ENCODE measurements around the gene LCP2. TPM values are rescaled to one million over a fixed set of nuclear protein-coding genes. Genes with fewer than 3 reads are reported as not detected.
A peak's percentile ranks its signal among the peaks of the same experiment; 100 is the strongest.

Gene LCP2
- total RNA-seq, 2 donors from 2014 or later, result 3.9 to 6.5 TPM

DNA sequence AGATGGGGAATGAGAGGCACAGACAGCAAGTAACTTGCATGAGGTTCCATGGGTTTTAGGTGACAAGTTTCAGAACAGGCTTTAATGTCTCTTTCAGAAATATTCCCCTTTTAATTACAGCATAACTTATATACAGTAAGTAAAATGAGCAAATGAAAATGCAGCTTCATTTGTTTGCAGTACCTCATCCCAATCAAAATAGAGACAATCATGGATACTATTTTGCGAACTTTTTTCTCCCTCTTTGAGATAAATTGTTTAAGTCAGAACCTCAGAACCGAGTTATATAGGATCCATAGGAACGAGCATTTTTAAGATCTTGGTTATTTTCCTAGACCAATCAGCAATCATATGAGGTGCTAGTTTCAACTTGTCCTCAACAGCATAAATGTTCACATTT, 3.5 kb downstream of the LCP2 start:
- TF ChIP-seq, protein P1, sequence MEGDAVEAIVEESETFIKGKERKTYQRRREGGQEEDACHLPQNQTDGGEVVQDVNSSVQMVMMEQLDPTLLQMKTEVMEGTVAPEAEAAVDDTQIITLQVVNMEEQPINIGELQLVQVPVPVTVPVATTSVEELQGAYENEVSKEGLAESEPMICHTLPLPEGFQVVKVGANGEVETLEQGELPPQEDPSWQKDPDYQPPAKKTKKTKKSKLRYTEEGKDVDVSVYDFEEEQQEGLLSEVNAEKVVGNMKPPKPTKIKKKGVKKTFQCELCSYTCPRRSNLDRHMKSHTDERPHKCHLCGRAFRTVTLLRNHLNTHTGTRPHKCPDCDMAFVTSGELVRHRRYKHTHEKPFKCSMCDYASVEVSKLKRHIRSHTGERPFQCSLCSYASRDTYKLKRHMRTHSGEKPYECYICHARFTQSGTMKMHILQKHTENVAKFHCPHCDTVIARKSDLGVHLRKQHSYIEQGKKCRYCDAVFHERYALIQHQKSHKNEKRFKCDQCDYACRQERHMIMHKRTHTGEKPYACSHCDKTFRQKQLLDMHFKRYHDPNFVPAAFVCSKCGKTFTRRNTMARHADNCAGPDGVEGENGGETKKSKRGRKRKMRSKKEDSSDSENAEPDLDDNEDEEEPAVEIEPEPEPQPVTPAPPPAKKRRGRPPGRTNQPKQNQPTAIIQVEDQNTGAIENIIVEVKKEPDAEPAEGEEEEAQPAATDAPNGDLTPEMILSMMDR (IDR thresholded peaks at IDR 0.05), result no peak
- no peak overlapping the region for H3K27ac ChIP-seq
- DNase-seq (ENCODE audit: low spot score), result no peak
- H3K4me1 ChIP-seq, result peaks cover 0 to 6% of the 10 kb centered on the region in 2 donors
- no peaks in the 10 kb centered on the region for H3K36me3 ChIP-seq
- no peak overlapping the region for H3K4me3 ChIP-seq
- H3K27me3 ChIP-seq, result no peaks in the 10 kb centered on the region
- no peaks in the 10 kb centered on the region for H3K9me3 ChIP-seq

DNA sequence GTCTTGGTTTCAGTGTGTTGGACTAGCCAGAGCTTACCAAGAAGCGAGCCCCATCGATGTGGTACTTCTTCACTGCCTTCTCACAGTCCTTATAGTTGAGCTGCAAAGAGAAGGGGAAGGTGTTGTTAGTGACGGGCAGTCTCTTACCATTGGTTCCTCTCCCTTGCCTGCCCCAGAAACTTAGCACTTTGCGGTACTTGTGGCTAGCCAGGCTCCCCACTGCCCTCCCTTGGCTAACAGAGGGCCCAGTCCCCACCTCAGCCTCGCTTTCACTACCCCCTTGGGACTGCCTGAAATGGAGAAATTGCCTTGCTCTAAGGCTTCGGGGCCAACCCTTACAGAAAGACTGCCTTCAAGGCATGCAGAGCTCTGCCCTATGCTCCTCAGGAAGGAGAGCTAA, 4.3 kb downstream of the LCP2 start:
- no peaks in the 10 kb centered on the region for H3K36me3 ChIP-seq
- H3K27ac ChIP-seq, result no peak overlapping the region
- H3K27me3 ChIP-seq, result no peaks in the 10 kb centered on the region
- H3K4me1 ChIP-seq, result peaks cover 0 to 13% of the 10 kb centered on the region in 2 donors
- no peak for DNase-seq (ENCODE audit: low spot score)
- H3K4me3 ChIP-seq, result no peak overlapping the region
- H3K9me3 ChIP-seq, result no peaks in the 10 kb centered on the region
- TF ChIP-seq, protein P1 (IDR thresholded peaks at IDR 0.05), result no peak

DNA sequence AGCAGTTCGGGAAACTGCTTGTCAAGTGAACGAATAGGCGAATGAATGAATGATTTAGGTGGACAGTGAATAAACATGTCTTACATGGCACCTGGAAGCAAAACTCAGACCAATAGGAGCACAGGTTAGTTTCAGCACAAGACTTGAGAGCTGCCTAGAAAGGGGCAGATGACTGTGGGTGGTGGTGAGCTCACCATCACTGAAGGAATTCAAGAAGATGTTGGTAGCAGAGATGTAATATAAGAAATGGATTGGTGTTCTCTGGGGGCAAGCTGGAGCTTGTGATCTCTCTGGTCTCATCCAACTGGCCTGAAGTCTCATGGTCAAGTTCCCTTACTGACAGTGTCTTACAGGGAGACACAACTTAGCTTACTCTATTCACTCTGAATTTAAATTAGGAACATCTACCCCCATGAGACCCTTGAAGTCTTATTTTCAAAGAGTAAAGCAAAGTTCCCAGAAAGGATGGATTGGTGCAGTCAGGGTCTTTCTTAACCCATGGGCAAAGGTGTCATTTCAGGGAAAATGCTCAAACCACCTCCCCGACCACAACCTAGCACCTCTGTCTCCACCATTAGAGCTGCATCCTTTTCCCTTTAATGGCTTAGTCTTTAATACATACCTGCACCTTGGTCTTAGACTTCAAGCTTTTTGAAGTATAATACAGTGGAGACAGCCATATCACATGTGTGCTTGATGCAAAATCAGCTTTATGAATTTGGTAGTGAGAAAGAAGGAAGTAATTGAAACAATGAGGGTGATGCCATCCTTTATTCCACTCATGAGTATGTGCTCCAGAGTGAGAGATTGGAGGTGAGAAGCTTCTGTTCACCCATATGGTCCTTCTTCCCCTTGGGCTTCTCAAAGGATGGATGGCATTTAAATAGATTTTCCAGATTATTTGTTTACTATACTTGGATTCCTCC, 5.1 kb downstream of the LCP2 start:
- H3K4me1 ChIP-seq, result peaks cover 0 to 19% of the 10 kb centered on the region in 2 donors
- H3K27me3 ChIP-seq, result no peaks in the 10 kb centered on the region
- no peaks in the 10 kb centered on the region for H3K9me3 ChIP-seq
- H3K27ac ChIP-seq, result no peak overlapping the region
- no peak for DNase-seq (ENCODE audit: low spot score)
- no peaks in the 10 kb centered on the region for H3K36me3 ChIP-seq
- H3K4me3 ChIP-seq, result no peak overlapping the region
- TF ChIP-seq, protein P1 (IDR thresholded peaks at IDR 0.05), result no peak

DNA sequence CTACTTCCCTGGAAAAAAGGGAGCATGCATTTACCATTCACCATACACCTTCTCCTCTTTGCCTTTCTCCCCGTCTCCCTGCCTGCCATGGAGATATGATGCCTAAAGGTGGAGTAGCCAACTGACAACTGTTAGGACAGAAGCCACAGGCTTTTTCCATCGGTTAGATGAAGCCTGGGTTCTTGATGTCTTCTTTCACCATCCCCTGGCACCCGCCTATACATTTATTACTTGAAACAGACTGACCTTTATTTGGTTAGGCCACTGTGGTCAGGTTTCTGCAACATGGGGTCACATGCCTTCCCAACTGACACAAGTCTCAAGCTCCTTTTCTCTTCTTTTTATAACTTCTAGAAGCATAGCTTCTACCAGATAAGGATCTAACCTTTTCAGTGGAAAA, 7.1 kb downstream of the LCP2 start:
- DNase-seq (ENCODE audit: low spot score), result no peak
- H3K36me3 ChIP-seq, result no peaks in the 10 kb centered on the region
- no peaks in the 10 kb centered on the region for H3K9me3 ChIP-seq
- peak overlapping the region in 1 of 2 donors; percentile 3 for H3K27ac ChIP-seq
- H3K4me3 ChIP-seq, result no peak overlapping the region
- TF ChIP-seq, protein P1 (IDR thresholded peaks at IDR 0.05), result no peak
- H3K27me3 ChIP-seq, result no peaks in the 10 kb centered on the region
- peaks cover 0 to 22% of the 10 kb centered on the region in 2 donors for H3K4me1 ChIP-seq

DNA sequence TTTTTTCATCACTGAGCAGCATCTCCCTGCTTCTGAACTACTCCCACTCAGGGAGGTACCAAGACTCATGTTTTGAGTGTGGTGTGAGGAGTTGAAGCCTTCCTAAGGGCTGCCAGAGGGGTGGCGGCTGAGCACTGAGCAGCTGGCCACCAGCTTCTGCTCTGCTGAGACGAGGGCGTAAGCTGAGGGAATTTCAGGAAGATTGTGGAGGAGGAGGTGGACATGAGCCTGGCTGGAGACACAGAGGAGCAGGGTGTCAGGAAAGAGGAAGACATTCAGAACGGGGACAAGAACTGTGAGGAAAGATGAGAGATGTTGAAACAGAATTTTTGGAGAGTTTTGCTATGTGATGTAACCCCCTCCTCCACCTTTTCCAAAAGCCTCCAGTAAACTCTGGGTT, 7.8 kb downstream of the LCP2 start:
- H3K4me3 ChIP-seq, result no peak overlapping the region

More for the DNA sequence above, 7.8 kb downstream of the LCP2 start:
- H3K9me3 ChIP-seq, result no peaks in the 10 kb centered on the region
- no peaks in the 10 kb centered on the region for H3K27me3 ChIP-seq
- peak overlapping the region; percentile 32 to 62 for H3K27ac ChIP-seq
- peaks cover 0 to 22% of the 10 kb centered on the region in 2 donors for H3K4me1 ChIP-seq
- no peak for DNase-seq (ENCODE audit: low spot score)
- TF ChIP-seq, protein P1 (IDR thresholded peaks at IDR 0.05), result no peak
- H3K36me3 ChIP-seq, result no peaks in the 10 kb centered on the region
